ENCODE data around the gene ZNF558.
"Not testable (repeated sequence)": the region's sequence is repeated elsewhere in the genome, so short reads cannot be mapped to it uniquely, and the experiment has no call there.

ZNF558 gene

GRCh38 chr19:8811315-8812172 lies 20.6 kb downstream of the ZNF558 start:
- Histone ChIP-seq H3K27ac (no peak overlapping the region), H3K4me3 (peak overlapping the region; percentile 14)
- no peak for DNase-seq (ENCODE audit: low spot score)
- no peak for TF ChIP-seq CTCF (IDR thresholded peaks at IDR 0.05)

- Histone ChIP-seq H3K4me3 (peak overlapping the region; percentile 17), H3K27ac (no peak overlapping the region)
- TF ChIP-seq CTCF (IDR thresholded peaks at IDR 0.05): no peak
- DNase-seq (ENCODE audit: low spot score): no peak
Observed at GRCh38 chr19:8806661-8807060, 25.4 kb downstream of the ZNF558 start.

GRCh38 chr19:8794823-8795222 lies 37.3 kb downstream of the ZNF558 start:
- no peak for TF ChIP-seq CTCF (IDR thresholded peaks at IDR 0.05)
- DNase-seq (ENCODE audit: low spot score): no peak
- Histone ChIP-seq H3K27ac (no peak overlapping the region), H3K4me3 (no peak overlapping the region)

- DNase-seq (ENCODE audit: low spot score); H3K4me3 ChIP-seq; H3K27ac ChIP-seq: not testable (repeated sequence)
Observed at GRCh38 chr19:8773587-8773986, 58.5 kb downstream of the ZNF558 start.

- H3K4me3 ChIP-seq; DNase-seq (ENCODE audit: low spot score); H3K27ac ChIP-seq: not testable (repeated sequence)
Observed at GRCh38 chr19:8769265-8769664, 62.8 kb downstream of the ZNF558 start.

- H3K4me3 ChIP-seq; DNase-seq (ENCODE audit: low spot score): not testable (repeated sequence)
Observed at GRCh38 chr19:8767257-8767656, 64.8 kb downstream of the ZNF558 start.

More at GRCh38 chr19:8767257-8767656, 64.8 kb downstream of the ZNF558 start:
- not testable (repeated sequence) for H3K27ac ChIP-seq
